HepG2 (cell line): ENCODE data around the gene PPP1R27. TPM values are rescaled to one million over a fixed set of nuclear protein-coding genes. Genes with fewer than 3 reads are reported as not detected.

Experiments
- BATF2 ChIP-seq: sonication (generic); formaldehyde crosslinking; IDR thresholded peaks from 2 replicates; pipeline ENCODE4 v1.8.0; 2022; ENCODE audit warnings: mild to moderate bottlenecking, missing genetic modification reagents, moderate library complexity
- BCLAF1 ChIP-seq: fragments of 450-650 bp; IDR thresholded peaks from 2 replicates; pipeline ENCODE4 v1.6.1; 2017; ENCODE audit warnings: mild to moderate bottlenecking
- DR1 ChIP-seq: sonication (generic); formaldehyde crosslinking; IDR thresholded peaks from 2 replicates; pipeline ENCODE4 v1.8.0; 2021; ENCODE audit warnings: mild to moderate bottlenecking, missing genetic modification reagents, inconsistent platforms
- ELF1 ChIP-seq: sonication (generic); formaldehyde crosslinking; IDR thresholded peaks from 2 replicates; pipeline ENCODE4 v1.4.0; 2020; ENCODE audit warnings: missing genetic modification reagents
- GMEB1 ChIP-seq: sonication (generic); formaldehyde crosslinking; IDR thresholded peaks from 2 replicates; pipeline ENCODE4 v1.5.1; 2020; ENCODE audit warnings: missing genetic modification reagents, mild to moderate bottlenecking, borderline replicate concordance
- MAFG ChIP-seq: sonication (generic); formaldehyde crosslinking; IDR thresholded peaks from 2 replicates; pipeline ENCODE4 v1.5.1; 2020; ENCODE audit warnings: mild to moderate bottlenecking, missing genetic modification reagents
- MED8 ChIP-seq: sonication (generic); formaldehyde crosslinking; IDR thresholded peaks from 2 replicates; pipeline ENCODE4 v1.8.1; 2023; ENCODE audit warnings: mild to moderate bottlenecking, missing genetic modification reagents; ENCODE audit not compliant: insufficient replicate concordance
- MTF1 ChIP-seq: sonication (generic); formaldehyde crosslinking; IDR thresholded peaks from 2 replicates; pipeline ENCODE4 v1.5.0; 2020; ENCODE audit warnings: missing genetic modification reagents
- NFATC3 ChIP-seq: sonication (generic); formaldehyde crosslinking; IDR thresholded peaks from 2 replicates; pipeline ENCODE4 v1.5.1; 2020; ENCODE audit warnings: mild to moderate bottlenecking, missing genetic modification reagents
- NFRKB ChIP-seq: fragments of 450-650 bp; IDR thresholded peaks from 2 replicates; pipeline ENCODE4 v1.6.1; 2017
- NR0B2 ChIP-seq: sonication (generic); formaldehyde crosslinking; IDR thresholded peaks from 2 replicates; pipeline ENCODE4 v1.4.0; 2020; ENCODE audit warnings: mild to moderate bottlenecking, missing genetic modification reagents
- POGK ChIP-seq: sonication (generic); formaldehyde crosslinking; conservative IDR thresholded peaks from 2 replicates; pipeline ENCODE4 v1.8.0; 2022; ENCODE audit warnings: mild to moderate bottlenecking, moderate library complexity, missing genetic modification reagents
- RFX1 ChIP-seq: fragments of 450-650 bp; IDR thresholded peaks from 2 replicates; pipeline ENCODE4 v1.6.1; 2017
- SNAI1 ChIP-seq: sonication (generic); formaldehyde crosslinking; IDR thresholded peaks from 2 replicates; pipeline ENCODE4 v1.5.0; 2020; ENCODE audit warnings: mild to moderate bottlenecking, missing genetic modification reagents, borderline replicate concordance
- SNAPC2 ChIP-seq: sonication (generic); formaldehyde crosslinking; IDR thresholded peaks from 2 replicates; pipeline ENCODE4 v1.8.1; 2022; ENCODE audit warnings: mild to moderate bottlenecking, missing genetic modification reagents
- TOE1 ChIP-seq: sonication (generic); formaldehyde crosslinking; IDR thresholded peaks from 2 replicates; pipeline ENCODE4 v1.4.0; 2020; ENCODE audit warnings: mild to moderate bottlenecking, missing genetic modification reagents
- ZBTB39 ChIP-seq: sonication (generic); formaldehyde crosslinking; IDR thresholded peaks from 2 replicates; pipeline ENCODE4 v1.5.0; 2020; ENCODE audit warnings: missing genetic modification reagents
- ZBTB7A ChIP-seq: sonication (generic); formaldehyde crosslinking; IDR thresholded peaks from 2 replicates; pipeline ENCODE4 v1.8.0; 2022; ENCODE audit warnings: mild to moderate bottlenecking, missing genetic modification reagents
- ZNF10 ChIP-seq: sonication (generic); formaldehyde crosslinking; IDR thresholded peaks from 2 replicates; pipeline ENCODE4 v1.4.0; 2020; ENCODE audit warnings: mild to moderate bottlenecking, low read depth, missing genetic modification reagents, borderline replicate concordance
- ZNF30 ChIP-seq: sonication (generic); formaldehyde crosslinking; IDR thresholded peaks from 2 replicates; pipeline ENCODE4 v1.5.0; 2020; ENCODE audit warnings: mild to moderate bottlenecking, missing genetic modification reagents
- polyA plus RNA-seq, 8 experiments: library from polyadenylated mRNA; depleted of rRNA in 3 of 8; stranded (reverse) in 7 of 8; unstranded in 1 of 8; fragments of >200 nt; fragmentation: Illumina TruSeq in 4 of 8; extraction: Trizol in 4 of 8; gene quantifications; 2 replicates each; pipeline versions ENCODE4 v1.2.1 to v1.2.3, GENCODE V29; 2011 to 2016; ENCODE audit warnings: low read depth in 4 of 8, missing spikeins in 1 of 8, mixed read lengths in 1 of 8; ENCODE audit not compliant: insufficient read depth in 1 of 8
- total RNA-seq, 5 experiments: library from RNA; depleted of rRNA; stranded (reverse); fragments of >200 nt; fragmentation: Illumina TruSeq; extraction: Trizol; gene quantifications; 2 replicates each; pipeline ENCODE4 v1.2.3, GENCODE V29; 2016; ENCODE audit warnings: low read depth in 1 of 5

Gene PPP1R27
- total and polyA plus RNA-seq, 2 of the 13 experiments (the other 11 are each of a cell fraction or from before 2014, with no cell fraction given), result 0.17 to 1.00 TPM

- TF ChIP-seq BATF2 (CRISPR knock-in tag) (peak; percentile 94), POGK (CRISPR knock-in tag) (peak; percentile 69), NFATC3 (CRISPR knock-in tag) (no peak), RFX1 (no peak), MTF1 (CRISPR knock-in tag) (peak; percentile 50; the same call in 1 of the 2 replicates), ZNF30 (CRISPR knock-in tag) (peak; percentile 97), SNAPC2 (CRISPR knock-in tag) (peak; percentile 88), SNAI1 (no peak), ZBTB39 (CRISPR knock-in tag) (peak; percentile 85; the same call in 1 of the 2 replicates), ELF1 (0 out of 2 replicates have a peak, but pooled peaks have one; percentile 24), NFRKB (no peak), GMEB1 (peak; percentile 76), BCLAF1 (no peak), DR1 (CRISPR knock-in tag) (peak; percentile 34; the same call in 1 of the 2 replicates), ZNF10 (no peak), NR0B2 (0 out of 2 replicates have a peak, but pooled peaks have one; percentile 57), ZBTB7A (CRISPR knock-in tag) (peak; percentile 93), MED8 (CRISPR knock-in tag) (peak; percentile 68), MAFG (CRISPR knock-in tag) (no peak), TOE1 (peak; percentile 60; the same call in 1 of the 2 replicates)
These were observed 1.5 kb downstream of the PPP1R27 start, which contains the start of gene MCRIP1 (continued) for GRCh38 chr17:81833160-81833920.
